ENCODE results near the gene COL5A3. TPM values are rescaled to one million over a fixed set of nuclear protein-coding genes. Genes with fewer than 3 reads are reported as not detected.

COL5A3 gene
- total RNA-seq, 1 donor from 2014 or later, result not detected

DNA sequence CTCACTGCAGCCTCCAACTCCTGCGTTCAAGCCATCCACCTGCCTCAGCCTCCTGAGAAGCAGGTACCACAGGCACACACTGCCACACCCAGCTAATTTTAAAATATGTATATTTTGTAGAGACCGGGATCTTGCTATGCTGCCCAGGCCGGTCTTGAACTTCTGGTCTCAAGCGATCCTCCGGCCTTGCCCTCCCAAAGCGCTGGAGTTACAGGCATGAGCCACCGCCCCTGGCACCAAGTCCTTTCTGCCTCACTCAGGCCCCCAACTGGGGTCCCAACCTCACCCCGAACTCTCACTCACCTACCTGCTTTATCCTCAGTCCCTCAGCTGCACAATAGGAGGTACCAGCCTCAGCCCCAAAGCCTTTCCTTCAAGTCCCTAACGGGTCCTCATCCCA is 635 bp upstream of the COL5A3 start:
- no peak for DNase-seq (ENCODE audit: low read depth)

DNA sequence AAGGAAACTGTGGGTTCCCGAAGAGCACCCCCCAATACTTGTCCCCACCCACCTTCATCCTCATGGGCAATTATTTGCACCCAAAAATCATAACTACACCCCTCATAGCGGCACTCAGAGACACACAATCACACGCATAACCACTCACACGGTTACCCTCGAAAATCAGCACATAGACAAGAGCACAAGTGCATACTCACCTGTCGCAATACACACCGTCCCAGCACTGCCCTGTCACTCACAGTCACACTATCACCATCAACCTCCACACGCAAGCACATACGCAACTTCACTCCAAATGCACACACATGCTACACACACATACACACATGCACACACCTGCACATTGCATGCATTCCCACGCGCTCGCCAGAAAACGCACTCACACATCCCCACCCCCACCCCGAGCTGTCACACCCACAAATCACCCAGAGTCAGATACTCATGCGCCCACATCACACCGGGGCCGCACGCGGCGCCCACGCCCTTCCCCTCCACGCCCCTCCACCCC is 535 bp downstream of the COL5A3 start:
- no peak for DNase-seq (ENCODE audit: low read depth)

DNA sequence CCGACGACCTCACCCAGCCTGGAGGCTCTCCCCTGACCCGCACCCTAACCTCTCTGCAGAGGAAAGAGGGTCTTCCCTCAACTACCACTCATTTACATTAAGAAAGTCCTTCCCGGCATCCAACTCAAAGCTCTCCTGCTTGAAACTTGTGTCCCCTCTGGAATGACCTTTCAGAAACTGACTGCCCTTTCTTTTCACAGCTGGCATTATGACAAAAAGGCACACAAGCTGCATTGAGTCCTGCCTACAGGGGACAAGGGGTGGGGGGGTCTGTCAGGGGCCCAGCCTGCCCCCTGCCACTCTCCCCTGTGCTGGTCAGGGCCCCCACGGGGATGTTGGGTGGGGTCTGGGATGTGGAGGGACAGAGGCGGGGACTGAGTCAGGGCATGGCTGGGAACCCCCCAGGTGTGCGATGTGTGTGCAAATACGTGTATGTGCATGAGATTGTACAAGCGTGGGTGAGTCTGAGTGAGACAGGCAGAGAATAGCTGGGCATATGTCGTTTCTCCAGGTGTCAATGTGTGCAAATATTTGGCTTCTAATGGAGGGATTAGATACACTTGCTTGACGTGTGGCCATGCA is 2.0 kb downstream of the COL5A3 start:
- DNase-seq (ENCODE audit: low read depth), result no peak

DNA sequence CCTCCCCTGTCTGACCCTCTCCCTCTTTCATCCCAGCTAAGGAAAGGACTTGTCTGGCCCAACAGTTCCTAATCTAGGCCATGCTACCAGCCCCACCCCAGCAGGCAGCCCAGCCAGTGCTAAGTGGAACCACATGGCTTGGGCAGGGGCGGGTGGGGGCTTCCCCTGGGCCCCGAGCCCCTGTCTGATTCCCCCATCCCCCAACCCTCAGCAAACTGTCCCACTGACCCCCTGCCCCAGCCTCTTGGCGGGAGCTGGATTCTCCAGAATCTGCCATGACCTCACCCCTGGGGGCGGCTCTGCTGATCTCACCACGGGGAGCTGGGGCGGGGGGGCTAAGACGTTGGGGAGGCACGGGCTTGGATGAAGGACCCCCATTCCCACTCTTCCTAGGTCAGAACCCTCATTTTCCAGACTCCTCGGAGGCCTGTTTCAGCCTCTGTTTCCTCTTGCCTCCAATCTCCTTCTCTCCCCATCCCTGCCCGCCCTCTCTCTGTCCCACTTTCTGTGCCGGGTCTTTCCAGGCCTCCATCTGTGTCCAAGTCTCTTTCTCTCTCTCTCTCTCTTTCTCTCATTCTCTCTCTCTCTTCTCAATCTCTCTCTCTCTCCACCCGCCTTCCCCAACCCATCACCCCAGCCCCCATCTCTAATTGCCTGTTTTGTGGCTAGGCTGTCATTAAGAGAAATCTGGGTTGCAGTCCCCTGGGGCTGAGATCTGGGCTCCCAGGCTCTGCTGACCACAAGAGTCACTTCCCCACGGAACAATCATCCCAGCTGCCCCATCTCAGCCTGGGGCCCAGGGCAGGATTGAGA is 2.7 kb downstream of the COL5A3 start:
- no peak for DNase-seq (ENCODE audit: low read depth)

DNA sequence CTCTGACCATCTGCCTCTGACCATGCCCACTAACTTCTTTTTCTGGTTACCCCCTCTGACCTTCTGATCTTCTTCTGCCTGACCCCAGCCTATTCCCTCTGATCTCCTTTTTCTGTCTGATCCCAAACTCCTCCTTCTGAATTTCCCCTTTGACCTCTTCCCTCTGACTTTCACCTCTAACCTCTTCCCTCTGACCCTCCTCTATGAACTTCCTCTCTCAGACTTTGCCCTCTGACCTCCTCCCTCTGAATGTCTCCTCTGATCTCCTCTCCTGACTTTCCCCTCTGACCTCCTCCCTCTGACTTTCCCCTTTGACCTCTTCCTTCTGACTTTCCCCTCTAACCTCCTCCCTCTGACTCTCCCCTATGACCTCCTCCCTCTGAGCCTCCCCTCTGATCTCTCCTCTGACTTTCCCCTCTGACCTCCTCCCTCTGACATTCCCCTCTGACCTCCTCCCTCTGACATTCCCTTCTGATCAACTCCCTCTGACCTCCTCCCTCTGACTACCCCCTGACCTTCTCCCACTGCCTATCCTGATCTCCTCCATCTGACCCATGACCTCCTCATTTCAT is 3.5 kb downstream of the COL5A3 start:
- no peak for DNase-seq (ENCODE audit: low read depth)

DNA sequence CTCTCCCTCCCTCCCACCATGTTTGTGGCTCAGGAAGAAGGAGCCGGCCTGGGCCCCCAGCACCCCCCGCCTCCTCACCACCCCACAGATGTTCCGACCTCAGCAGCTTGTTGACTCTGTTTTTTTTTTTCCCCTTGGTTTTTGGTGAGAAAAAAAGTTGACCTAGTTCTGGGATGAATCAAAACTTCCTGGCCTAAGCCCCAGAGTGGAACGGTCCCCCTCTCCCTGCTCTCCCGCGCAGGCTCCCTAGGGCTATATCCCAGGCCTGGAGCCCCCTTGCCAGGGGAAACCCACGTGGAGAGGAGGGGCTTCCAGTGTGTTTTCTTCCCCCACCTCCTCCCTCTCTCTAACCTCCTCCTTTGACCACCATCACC is 4.0 kb downstream of the COL5A3 start:
- DNase-seq (ENCODE audit: low read depth), result no peak

DNA sequence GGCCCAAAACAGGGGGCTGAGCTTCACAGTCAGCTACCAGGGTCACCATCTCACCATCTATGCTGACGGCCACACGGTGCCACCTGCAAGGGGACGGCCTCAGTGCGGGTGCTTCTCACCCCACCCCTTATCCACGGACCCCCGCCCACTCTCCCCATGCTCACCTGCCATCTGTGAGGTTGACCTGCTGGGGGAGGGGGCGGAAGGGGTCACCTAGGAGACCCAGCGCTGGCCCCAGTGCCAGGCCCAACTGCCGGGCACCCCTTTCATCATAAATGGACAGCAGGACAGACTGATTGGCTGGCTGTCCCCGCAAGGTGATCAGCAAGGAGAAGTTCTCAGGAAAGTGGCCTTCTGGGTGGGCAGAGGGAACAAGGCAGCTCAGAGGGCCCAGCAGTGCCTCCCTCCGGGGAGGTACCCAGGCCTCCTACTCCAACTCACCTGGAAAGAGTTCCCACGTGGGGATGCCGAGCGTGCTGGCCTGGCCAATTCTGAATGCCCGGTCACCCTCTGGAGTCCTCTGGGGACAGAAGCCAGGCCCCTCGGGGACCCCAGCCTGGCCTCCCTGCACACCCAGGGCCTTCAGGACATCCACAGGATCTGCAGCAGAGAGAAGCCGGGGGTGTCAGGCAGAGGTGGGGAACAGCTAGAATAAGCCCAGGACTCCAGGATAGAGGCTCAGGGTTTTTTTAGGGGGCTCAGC is 4.5 kb downstream of the COL5A3 start:
- no peak for DNase-seq (ENCODE audit: low read depth)

DNA sequence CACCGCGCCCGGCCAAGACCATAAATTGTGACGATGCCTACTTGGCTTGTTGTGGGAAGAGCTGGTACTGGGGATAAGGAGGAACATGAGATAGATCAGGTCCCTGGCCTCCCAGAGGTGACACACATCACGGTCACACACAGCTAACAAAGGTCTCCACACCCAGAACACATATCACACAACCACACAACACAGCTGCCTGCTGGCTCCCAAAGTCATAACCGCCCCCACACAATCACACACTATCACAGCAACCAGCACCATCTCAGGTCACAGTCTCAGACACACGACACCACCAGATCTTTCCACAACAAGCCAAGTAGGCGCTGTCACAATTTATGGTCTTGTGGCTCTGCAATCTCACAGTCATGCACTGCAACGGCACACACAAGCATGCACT is 5.7 kb downstream of the COL5A3 start:
- DNase-seq (ENCODE audit: low read depth), result no peak

DNA sequence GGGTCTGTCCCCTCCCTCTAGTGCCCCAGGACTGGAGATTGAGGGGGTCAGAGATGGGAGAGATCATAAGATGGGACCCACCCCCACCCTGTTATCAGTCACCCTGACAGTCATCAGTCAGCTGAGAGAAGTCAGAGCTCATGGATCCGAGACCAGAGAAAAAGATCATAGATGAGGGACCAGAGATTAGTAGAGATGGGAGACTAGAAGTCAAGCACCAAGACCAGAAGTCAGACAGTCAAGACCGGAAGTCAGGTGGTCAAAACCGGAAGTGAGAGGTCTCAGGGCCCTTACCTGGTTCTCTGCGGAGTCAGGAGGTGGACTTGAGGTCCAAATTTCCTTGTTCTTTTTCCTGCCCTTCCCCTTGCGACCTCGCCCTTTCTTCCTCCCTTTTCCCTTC is 7.0 kb downstream of the COL5A3 start:
- DNase-seq (ENCODE audit: low read depth), result no peak

DNA sequence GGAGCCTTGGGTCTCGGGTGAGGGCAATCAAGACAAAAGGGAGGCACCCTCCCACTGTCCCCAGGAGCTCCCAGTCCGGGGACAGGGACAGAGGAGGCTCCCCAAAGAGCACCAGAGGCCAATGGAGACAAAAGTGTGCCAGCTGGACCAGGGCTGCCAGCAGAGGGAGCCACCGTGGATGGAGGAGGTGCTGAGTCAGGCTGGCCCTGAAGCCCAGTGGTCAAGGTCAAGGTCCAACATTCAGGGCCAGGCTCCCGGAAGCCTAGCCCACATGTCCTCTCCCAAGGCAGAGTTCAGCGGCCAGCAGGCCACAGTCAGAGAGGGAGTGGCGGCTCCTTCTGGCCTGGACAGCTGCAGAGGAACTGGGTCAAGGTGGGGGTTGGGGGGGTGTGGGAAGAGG is 8.4 kb downstream of the COL5A3 start:
- no peak for DNase-seq (ENCODE audit: low read depth)

DNA sequence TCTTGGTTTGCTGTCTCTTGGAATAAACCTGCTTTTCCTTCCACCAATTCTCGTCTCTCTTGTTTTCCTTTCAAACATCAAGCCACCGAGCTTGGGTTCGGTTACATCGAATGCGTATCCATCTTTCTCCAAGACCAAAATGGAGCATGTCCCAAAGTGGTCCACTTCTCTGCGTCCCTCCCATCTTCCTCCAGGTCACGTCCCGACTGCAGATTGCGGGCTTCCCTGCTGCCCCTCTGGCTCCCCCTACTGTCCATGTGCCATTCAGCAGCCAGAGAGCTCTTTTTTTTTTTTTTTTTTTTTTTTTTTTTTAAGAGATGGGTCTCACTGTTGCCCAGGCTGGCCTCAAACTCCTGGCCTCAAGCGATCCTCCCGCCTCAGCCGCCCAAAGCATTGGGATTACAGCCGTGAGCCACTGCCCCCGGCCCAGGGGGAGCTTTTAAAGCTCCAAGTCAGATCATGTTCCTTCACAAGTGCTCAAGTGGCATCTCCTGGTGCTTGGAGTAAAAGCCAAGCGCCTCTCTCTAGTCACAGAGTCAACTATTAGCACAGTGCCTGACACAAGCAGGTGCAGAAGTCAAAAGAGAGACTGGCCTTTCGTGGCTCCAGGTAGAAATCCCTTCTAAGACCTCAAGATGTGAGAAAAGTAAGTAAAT is 10.0 kb downstream of the COL5A3 start:
- peak; percentile 19 for DNase-seq (ENCODE audit: low read depth)

DNA sequence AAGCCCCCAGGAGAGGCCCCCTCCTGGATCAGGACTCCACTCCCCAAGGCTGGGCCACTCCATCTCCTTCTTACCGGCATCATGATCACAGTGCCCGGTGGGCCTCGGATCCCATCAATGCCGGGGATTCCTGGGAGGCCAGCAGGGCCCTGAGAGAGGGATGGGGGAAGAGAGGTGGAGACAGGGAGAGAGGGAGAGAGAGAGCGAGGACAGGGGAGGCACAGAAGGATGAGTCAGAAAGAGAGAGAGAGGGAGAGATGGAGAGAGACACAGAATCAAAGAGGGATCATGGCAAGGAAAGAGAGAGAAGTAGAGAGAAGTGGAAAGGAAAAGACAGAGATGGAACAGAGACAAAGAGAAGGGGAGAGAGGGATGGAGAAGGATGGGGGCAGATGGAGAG is 13.8 kb downstream of the COL5A3 start:
- no peak for DNase-seq (ENCODE audit: low read depth)

DNA sequence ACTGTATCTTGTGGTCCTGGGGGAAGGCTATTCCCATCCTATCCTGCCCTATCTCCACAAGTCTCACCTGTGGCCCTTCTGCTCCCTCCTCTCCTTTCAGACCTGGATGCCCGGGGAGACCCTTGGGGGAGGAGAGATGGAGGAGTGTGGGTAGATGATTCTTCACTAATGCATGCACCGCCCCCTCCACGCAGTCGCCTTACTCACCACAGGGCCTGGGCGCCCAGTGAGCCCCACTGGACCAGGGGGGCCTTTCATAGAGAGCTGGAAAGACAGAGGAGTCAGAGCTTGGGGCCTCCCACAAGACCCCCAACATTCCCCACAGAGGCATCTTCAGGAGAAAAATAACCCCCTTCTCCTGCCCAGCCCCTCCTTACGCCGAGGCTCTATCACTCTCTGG is 14.3 kb downstream of the COL5A3 start:
- DNase-seq (ENCODE audit: low read depth), result no peak

DNA sequence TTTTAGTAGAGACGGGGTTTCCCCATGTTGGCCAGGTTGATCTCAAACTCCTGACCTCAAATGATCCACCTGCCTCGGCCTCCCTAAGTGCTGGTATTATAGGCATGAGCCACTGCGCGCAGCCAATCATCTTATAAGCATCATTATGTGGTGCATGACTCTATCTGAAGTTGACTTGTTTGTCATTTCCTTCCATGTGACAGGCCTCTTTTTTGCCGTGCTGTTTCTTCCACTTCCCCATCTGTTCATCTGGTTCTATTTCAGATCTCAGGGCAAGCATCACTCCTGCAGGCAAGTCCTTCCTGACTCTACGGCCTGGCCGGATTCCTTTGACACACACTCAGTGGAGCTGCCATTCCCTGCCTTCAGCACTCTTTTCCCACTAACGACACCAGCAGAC is 15.2 kb downstream of the COL5A3 start:
- DNase-seq (ENCODE audit: low read depth), result no peak

DNA sequence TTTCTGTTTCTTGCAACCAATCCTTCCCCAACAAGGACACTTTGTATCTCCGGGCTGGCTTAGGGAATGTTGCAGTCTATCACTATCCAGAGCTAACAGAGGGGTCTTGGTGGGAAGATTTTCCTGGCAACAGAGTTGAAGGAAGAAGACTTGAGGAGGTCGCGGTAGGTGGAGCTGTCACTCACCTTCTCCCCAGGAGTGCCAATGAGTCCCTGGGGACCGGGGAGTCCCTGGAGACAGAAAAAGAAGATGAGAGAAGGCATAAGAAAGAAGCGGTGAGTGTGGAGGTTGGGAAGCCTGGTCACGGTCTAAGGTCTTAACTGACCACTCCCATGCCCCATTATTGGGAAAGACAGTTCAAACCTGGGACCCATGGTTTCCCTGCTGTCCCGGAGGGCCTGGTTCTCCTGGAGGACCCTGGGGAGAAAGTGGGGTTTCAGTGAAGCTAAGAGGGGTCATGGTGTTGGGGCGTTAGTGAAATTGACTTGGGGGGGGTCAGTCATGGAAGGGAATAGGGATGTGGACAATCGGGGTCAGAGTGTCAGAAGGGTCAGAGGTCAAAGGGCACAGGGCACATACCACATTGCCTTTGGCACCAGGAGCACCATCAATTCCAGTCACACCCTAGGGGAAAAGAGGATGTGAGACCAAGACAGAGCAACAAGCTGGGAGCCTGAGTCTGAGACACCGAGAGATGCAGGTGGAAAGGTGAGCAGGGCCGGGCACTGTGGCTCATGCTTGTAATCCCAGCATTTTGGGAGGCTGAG is 18.7 kb downstream of the COL5A3 start:
- no peak for DNase-seq (ENCODE audit: low read depth)

DNA sequence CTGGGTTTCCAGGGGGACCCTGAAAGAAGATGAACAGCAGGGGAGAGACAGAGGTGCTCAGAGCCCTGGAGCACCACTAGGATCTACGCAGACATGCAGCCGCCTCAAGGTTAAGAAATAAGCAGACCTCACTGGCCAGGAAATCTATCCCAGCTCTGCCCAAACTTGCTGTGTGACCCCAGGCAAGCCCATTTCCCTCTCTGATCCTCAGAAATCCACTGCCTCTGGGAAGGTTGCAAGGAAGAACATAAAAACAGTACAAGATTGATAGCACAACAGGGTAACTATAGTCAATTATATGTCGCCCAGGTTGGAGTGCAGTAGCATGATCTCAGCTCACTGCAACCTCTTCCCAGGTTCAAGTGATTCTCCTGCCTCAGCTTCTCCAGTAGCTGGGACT is 20.8 kb downstream of the COL5A3 start:
- DNase-seq (ENCODE audit: low read depth), result no peak

DNA sequence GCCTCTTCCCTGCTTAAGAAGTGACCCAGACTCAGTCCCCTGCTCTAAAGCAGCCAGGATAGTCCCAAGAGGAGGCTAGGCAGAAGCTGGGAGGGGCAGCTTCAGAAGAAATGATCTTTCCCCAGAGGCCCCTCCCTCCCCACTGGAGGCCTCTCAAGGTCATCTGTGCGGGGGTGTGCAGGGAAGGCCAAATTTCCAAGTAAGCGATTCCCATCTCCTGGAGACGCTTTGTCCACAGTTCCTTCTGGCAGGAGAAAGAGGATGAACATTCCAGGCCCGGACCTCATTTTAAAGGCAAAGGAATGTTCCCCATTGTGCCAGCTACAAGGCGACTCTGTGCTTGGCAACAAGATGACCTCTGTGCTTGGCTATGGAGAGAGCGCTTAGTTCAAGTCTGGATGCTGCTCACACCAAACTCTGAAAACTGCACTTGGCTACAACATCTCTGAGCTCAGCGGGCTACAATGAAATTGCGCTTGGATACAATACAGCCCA is 23.5 kb downstream of the COL5A3 start:
- no peak for DNase-seq (ENCODE audit: low read depth)

DNA sequence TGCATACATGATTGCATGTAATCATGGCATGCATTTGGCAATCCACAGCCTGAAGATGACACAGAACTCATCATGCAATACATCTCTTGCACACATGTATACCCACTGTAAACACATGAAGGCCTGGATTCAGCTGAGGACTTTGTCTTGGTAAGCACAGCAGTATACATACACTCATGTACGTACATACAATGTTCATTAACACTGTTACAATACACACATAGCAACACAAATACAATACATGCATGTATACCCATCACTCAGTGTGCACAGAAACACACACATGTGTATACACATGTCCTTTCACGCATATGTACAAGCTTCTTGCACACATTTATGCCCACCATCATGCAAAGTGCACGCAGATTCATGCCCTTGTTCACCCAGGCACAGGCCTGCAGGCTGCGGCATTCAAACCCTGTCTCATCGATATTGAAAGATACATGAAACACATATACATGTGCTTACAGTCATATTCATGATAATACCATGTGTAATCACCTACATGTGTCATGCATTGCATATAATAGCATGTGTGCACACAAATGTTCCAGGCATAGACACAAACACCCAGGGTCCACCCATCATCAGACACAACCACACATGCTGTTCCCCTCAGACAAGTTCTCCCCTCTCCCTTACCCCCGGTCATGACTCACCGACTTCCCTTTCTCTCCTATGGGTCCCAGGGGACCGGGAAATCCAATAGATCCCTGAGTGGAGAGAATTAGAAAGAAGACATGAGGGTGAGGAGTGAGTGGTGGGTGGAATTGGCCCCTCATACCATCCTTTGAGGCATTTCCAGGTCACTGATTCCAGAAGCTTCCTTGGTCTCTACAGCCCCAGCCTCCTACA is 28.7 kb downstream of the COL5A3 start:
- no peak for DNase-seq (ENCODE audit: low read depth)

DNA sequence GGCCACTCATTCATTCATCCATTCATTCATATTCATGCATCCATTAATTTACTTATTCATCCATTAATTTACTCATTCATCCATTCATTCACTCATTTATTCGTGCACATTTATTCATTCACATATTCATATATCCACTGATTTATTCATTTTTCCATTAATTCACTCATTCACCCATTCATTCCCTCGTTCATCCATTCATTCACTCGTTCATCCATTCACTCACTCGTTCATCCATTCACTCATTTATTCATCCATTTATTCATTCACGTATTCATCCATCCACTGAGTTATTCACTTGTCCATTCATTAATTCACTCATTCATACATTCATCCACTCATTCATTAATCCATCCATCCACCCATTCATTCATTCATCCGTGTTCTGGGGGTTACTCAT is 38.2 kb downstream of the COL5A3 start:
- no peak for DNase-seq (ENCODE audit: low read depth)

All from renal cortical epithelial cell (primary cell).